ENCODE results near the gene EMX2.

Gene EMX2

DNA sequence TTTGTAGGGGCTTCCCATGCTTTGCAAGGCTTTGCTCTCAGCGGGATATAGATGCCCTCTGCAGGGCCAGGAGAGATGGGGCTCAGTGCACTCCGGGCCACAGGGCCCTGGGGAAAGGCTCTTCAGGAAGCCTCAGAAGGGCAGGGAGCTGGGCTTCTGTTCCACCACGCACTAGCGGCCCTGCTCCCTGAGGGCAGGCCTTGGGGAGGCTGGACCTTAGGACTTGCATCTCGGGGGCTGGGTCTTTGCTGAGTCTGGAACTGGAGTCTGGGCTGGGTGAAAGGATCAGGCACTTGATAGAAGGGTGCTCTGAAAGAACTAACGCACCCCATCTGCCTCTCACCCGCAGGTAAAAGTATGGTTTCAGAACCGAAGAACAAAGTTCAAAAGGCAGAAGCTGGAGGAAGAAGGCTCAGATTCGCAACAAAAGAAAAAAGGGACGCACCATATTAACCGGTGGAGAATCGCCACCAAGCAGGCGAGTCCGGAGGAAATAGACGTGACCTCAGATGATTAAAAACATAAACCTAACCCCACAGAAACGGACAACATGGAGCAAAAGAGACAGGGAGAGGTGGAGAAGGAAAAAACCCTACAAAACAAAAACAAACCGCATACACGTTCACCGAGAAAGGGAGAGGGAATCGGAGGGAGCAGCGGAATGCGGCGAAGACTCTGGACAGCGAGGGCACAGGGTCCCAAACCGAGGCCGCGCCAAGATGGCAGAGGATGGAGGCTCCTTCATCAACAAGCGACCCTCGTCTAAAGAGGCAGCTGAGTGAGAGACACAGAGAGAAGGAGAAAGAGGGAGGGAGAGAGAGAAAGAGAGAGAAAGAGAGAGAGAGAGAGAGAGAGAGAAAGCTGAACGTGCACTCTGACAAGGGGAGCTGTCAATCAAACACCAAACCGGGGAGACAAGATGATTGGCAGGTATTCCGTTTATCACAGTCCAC lies 5.4 kb downstream of the EMX2 start:
- TF ChIP-seq, protein P1, sequence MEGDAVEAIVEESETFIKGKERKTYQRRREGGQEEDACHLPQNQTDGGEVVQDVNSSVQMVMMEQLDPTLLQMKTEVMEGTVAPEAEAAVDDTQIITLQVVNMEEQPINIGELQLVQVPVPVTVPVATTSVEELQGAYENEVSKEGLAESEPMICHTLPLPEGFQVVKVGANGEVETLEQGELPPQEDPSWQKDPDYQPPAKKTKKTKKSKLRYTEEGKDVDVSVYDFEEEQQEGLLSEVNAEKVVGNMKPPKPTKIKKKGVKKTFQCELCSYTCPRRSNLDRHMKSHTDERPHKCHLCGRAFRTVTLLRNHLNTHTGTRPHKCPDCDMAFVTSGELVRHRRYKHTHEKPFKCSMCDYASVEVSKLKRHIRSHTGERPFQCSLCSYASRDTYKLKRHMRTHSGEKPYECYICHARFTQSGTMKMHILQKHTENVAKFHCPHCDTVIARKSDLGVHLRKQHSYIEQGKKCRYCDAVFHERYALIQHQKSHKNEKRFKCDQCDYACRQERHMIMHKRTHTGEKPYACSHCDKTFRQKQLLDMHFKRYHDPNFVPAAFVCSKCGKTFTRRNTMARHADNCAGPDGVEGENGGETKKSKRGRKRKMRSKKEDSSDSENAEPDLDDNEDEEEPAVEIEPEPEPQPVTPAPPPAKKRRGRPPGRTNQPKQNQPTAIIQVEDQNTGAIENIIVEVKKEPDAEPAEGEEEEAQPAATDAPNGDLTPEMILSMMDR (IDR thresholded peaks at IDR 0.05; ENCODE audit: low read depth, low read length, missing control alignments): no peak
- no peak overlapping the region for H3K4me3 ChIP-seq (replicated peaks; ENCODE audit: low read depth, low read length)

DNA sequence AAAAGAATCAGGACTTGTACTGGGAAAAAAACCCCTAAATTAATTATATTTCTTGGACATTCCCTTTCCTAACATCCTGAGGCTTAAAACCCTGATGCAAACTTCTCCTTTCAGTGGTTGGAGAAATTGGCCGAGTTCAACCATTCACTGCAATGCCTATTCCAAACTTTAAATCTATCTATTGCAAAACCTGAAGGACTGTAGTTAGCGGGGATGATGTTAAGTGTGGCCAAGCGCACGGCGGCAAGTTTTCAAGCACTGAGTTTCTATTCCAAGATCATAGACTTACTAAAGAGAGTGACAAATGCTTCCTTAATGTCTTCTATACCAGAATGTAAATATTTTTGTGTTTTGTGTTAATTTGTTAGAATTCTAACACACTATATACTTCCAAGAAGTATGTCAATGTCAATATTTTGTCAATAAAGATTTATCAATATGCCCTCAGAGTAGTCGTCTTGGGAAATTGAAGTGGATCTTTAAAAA lies 6.6 kb downstream of the EMX2 start:
- no peak overlapping the region for H3K4me3 ChIP-seq (replicated peaks; ENCODE audit: low read depth, low read length)
- TF ChIP-seq, protein P1 (IDR thresholded peaks at IDR 0.05; ENCODE audit: low read depth, low read length, missing control alignments): no peak
- no peak for DNase-seq (ENCODE audit: extremely low read depth, low read depth)

More for the DNA sequence above, 5.4 kb downstream of the EMX2 start:
- DNase-seq (ENCODE audit: extremely low read depth, low read depth): no peak

DNA sequence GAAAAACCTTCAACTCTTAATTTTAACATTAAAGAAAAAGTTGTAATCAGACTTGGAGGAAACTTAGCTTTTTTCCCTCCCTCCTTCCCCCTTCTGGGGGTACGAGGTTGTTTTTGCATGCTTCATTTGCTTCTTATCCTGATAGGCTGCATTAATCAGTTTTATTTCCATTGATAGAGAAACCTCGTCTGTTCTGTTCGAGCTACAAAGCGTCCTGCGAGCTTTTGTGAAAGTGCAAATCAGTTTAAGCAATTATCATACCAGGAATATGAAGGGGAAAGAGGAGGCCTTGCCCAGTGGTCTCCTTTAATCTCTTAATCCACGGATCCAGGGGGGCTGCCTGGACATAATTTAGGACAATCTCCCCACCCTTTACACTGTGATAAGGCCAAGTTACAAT lies 7.5 kb downstream of the EMX2 start:
- no peak overlapping the region for H3K4me3 ChIP-seq (replicated peaks; ENCODE audit: low read depth, low read length)
- no peak for DNase-seq (ENCODE audit: extremely low read depth, low read depth)
- TF ChIP-seq, protein P1 (IDR thresholded peaks at IDR 0.05; ENCODE audit: low read depth, low read length, missing control alignments): no peak

DNA sequence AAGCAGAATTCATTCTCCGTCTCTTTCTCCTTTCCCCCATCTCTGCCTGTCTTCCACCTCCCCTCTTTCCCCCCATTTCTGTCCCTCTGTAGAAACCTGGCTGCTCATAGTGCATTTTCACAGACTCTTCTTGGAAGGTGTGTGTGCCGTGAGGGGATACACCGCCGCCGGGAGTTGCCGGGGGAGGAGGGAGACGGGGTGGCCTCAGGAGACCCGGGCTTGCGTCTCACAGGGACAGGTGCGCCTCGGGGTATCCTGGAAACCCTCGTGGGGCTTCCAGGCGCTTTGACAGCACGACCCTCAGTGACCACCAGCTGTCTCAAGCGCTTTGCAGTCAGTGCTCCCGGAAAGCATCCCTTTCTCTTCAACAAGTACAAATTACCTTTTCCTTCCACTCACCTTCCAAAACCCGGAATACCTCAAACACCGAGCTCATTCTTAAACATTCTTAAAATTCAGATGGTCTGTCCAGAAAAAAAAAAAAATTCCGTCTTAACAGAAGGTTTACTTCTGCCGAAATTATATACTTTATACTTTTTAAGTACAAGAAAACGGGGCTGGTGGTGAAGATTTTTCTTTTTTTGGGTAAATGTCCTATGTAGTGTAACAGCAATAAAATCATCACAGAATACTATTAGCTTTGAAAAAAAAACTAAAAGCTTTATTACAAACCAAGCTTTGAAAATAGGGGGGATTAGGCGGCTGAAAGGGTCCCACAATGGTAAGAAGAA lies 8.2 kb downstream of the EMX2 start:
- TF ChIP-seq, protein P1 (IDR thresholded peaks at IDR 0.05; ENCODE audit: low read depth, low read length, missing control alignments): no peak
- no peak overlapping the region for H3K4me3 ChIP-seq (replicated peaks; ENCODE audit: low read depth, low read length)
- no peak for DNase-seq (ENCODE audit: extremely low read depth, low read depth)

DNA sequence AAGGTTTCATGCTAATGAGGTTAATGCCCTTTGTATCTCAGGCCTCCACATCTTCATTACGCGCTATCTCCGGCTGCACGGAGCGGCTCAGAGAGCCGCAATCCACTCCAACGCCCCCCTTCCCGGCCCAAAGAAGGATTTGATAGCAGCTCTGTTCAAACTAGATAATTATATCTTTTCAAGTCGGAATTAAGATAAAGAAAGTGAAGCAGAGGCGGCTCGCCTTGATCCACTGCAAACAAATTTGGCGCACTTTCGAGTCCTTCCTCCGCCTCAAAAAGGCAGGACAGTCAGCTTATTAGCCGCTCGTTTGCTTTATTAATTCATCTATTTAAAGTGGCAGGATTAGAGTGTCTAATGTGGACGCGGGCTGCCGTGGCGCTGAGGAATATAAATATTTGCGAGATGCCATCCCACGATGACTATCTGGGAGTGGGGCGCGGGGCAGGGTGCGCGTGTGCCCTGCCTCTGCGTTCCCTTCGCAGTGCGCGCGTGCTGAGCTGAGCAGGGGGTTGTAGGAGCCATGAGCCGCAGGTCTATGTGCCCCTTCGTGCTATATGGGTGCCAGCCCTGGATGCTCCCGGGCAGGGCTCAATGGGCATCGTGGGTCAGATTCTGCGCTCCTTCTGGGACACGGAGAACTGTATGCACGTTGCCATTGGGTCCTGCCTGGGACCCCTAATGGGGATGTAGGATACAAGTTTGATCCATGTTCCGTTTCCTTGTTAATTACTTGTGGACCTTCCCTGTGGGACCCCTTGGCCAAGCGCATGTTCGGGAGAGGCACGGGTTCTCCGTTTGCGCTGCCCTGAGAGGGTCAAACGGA lies 9.0 kb downstream of the EMX2 start:
- DNase-seq (ENCODE audit: extremely low read depth, low read depth): no peak
- TF ChIP-seq, protein P1 (IDR thresholded peaks at IDR 0.05; ENCODE audit: low read depth, low read length, missing control alignments): no peak
- H3K4me3 ChIP-seq (replicated peaks; ENCODE audit: low read depth, low read length): no peak overlapping the region

DNA sequence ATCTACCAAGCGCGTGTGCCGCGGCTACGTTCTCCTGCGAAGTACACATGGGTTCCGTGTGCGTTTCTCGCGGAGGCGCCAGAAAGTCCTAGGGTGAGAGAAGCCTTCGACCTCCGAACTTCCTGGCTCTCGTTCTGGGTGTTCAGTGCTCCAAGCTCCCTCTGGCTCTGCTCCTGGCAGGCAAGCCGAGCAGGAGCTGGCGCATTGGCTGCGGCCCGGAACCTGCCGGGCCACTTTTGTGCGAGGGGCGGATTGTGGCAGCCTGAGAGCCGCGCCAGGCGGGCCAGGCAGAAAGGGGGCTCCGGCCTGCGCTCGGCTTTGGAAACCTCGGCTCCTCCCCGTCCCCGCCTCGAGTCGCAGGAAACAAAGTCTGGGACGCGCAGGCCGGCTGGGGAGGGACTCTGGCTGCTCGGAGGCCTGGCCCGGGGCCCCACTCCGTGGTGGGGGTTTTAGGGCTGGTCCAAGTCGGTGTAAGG lies 9.6 kb downstream of the EMX2 start:
- DNase-seq (ENCODE audit: extremely low read depth, low read depth): no peak
- TF ChIP-seq, protein P1 (IDR thresholded peaks at IDR 0.05; ENCODE audit: low read depth, low read length, missing control alignments): no peak
- H3K4me3 ChIP-seq (replicated peaks; ENCODE audit: low read depth, low read length): no peak overlapping the region
